NOMO-1 treated with DMSO at 0.1 percent for 48 hours (cell line): ENCODE results near the gene ZFR2.

Experiments used
- DNase-seq: peaks from one replicate; lab custom pipeline; 2025; ENCODE audit not compliant: unreplicated experiment; lab: John Stamatoyannopoulos, UW

ZFR2 gene

DNA sequence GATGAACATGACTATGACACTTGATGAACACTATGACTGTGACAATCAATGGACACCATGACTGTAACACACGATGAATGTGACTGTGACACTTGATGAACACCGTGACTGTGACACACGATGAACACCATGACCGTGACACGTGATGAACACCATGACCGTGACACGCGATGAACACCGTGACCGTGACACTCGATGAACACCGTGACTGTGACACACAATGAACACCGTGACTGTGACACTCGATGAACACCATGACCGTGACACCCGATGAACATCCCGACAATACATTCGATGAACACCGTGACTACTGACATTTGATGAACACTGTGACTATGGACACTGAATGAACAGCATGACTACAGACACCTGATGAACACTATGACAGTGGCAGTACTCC lies 30.9 kb downstream of the ZFR2 start:
- DNase-seq: no peak

DNA sequence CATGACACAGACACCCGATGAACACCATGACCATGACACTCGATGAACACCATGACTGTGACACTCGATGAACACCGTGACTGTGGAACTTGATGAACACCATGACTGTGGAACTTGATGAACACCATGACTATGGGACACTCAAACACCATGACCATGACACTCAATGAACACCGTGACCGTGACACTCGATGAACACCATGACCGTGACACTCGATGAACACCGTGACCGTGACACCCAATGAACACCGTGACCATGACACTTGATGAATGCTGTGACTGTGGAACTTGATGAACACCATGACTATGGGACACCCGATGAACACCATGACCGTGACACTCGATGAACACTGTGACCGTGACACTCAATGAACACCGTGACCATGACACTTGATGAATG lies 31.5 kb downstream of the ZFR2 start:
- DNase-seq: no peak

DNA sequence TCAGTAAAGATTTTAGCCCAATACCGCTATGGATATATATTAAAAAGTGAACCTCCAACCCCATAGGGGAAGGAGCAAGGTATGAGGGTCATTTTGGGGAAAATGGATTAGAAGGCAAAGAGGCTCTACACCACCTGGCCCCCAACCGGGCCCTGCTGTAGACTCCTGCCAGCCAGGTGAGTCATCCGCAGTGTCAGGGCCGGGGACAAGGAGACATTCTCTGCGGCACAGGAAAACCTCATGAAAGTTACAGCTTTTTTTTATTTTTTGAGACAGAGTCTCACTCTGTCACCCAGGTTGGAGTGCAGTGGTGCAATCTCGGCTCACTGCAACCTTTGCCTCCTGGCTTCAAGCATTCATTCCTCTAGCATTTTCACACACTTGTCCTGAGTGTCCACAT lies 32.0 kb downstream of the ZFR2 start:
- no peak for DNase-seq

DNA sequence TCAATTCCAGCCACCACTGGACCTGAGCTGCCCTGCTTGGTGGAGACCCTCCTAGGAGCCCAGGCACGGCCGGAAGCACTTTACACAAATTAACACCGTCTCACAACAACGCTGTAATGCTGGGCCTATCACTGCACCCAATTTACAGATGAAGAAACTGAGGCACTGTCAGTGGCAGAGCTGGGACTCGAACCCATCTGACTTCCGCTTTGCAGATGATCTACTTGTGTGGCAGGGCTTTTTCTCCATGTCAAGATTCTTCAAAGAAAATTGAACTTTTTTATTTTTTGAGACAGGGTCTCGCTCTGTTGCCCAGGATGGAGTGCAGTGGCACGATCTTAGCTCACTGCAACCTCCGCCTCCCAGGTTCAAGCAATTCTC lies 33.8 kb downstream of the ZFR2 start:
- no peak for DNase-seq

DNA sequence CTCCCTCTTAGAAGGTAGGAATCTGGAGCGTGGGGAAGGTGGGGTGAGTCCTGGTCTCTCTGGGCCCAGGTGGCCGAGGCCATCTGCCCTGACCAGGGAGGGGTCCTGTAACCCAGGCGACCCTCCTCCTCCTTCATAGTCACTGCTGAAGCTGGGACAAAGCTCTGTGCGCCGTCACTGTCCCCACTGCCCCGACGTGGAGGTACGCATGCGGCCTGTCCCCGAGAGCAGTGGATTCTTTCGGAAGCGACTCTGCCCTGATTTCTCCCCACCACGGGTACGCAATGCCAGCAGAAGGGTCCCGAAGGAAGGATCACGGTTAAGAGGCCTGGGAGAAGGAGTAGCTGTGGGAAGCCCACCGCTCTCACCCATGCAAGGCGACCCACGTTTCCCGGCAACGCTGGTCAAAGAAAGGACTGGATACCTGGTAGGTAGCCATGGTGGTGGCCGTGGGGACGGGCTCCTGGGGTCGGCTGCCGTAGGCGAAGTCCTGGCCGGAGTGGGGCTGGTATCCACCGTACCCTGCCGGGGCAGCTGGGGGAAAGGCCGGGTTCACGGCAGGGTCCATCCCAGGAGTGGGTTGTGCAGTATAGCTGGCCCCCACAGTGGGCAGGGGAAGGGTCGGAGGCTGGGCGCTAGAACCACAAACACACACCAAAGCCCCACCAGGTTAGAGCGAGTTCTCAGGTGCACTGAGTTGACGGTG lies 34.3 kb downstream of the ZFR2 start:
- DNase-seq: no peak

DNA sequence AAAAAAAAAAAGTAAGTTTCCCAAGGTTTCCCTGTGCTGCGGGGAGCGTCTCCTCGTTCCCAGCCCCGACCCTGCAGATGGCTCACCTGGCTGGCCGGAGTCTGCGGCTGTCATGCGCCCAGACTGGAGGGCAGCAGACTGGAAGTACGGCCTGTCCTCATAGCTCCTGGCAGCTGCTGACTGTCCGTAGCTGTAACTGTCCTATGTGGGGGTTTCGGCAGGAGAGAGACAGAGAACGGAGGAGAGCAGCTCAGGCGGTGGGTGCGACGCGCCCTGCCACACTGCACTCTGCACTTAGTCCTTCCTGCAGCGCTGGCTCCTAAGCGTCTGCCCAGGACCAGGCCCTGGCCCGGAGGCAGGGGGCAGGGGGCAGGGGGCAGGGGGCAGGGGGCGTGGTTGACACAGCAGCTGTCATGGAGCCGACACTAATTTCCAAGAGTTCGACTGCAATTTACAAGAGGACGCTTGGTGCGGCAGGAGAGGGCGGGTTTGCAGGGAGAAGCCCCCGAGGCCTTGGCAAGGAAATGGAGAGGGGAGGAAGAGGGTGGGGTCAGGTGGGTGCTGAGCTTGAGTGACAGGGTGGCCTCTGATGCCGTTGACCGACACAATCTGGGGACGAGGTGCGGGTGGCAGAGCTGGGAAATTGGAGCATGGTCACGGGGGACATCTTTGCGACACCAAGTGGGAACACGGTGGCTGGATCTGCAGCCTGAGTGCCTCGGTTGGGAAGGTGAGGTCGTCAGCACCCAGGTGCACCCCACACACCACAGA lies 35.1 kb downstream of the ZFR2 start:
- no peak for DNase-seq

DNA sequence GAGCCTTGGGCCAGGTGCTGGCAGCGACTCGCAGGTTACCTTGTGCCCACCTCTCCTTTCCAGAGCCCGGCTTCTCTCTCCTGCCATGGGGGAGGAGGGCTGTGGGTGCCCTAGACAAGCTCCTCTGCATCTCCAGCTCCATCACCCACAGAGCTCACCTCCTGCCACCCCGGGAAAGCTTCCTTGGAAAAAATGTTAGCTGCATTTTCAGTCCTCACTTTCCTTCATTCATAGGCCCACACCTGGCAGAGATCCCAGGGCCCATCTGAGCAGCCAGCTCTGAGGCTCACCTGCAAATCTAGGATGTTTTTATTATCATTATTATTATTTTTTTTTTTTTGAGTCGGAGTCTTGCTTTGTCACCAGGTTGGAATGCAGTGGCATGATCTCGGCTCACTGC lies 36.8 kb downstream of the ZFR2 start:
- no peak for DNase-seq

DNA sequence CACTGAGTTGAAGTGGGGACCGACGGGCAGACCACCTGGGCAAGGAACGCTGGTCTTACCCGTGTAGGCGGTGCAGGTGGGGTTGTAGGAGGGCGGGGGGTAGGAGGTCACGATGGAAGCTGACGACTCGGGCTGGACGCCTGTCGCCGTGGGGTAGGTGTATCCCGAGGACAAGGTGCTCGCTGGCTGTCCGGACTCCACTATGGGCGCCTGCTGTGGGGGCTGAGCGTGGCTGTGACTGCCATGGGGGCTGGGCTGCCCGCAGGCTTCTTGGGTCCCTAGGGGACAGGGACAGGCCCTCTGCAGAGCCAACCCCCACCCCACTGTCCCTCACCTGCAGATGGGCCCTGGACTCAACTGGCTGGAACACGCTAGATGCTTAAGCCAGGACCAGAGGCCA lies 37.2 kb downstream of the ZFR2 start:
- no peak for DNase-seq

DNA sequence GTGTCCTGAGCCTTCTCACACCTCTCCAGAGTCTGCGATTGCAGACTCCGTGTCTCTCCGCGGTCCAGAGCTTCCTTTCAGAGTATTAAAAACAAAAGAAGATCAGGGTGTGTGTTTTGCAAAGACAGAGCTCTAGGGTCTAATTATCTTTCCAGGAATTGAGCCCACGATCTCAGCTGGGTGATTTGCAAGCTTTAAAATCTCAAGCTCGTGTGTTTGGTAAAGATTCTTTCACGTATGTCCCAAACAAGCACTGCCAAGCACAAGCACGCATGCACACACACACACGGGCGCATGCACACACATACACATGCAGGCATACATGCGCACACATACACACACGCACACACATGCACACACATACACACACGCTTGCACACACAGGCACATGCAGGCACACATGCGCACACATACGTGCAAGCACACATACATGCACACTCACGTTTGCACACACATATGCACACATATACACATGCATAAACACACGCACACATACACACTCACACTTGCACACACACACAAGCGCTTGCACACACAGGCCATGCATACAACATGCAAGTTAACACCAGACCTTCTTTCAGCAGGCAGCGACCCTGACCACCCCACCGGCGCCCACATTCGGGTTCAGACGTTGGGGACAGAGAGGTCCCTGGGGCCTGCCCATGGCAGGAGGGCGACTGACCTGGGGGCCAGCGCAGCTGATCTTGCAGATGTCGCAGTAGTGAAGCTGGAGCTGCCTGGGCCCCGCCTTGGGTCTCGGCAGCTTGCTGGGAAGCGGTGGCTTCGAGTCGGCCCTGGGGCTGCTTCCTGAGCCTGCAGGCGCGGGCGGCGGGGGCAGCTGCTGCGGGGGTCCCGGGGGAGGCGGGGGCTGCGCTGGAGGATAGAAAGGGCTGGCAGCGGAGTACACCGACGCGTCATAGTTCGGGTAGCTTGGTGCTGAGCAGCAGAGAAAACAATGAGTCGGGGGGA lies 37.9 kb downstream of the ZFR2 start:
- no peak for DNase-seq

DNA sequence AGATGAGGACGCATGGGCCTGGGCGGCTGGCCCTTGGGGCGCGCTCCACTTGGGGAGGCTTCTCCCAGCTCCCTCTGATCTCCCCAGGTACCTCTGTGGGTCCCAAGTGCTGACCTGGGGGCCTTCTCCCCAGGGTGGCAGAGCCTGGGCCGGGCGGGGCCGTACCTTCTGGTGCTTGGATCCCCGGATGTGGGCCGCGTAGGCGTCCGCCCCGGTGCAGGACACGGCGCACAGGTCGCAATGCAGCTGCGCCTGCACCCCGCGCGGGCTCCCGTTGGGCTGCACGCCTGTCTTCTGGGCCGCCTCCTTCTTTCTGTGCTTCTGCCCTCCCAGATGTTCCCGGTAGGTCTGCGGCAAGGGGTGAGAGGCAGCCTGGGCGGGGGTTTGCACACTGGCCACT lies 41.5 kb downstream of the ZFR2 start:
- no peak for DNase-seq

DNA sequence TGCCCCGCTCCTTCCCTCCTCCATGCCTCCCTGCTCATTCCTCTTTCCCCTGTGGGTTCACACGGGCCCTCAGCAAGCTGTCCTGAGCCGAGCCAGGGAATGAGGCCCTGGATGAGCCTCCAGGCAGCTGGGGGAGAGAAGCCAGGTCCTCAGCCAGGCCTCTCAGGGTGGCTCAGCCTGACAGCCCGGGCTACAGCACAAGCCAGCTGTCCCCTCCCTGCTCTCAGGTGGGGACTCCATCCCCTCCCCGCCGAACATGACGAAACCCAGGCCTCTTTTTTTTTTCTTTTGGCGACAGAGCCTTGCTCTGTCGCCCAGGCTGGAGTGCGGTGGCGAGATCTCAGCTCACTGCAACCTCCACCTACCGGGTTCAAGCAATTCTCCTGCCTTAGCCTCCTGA lies 42.7 kb downstream of the ZFR2 start:
- no peak for DNase-seq

DNA sequence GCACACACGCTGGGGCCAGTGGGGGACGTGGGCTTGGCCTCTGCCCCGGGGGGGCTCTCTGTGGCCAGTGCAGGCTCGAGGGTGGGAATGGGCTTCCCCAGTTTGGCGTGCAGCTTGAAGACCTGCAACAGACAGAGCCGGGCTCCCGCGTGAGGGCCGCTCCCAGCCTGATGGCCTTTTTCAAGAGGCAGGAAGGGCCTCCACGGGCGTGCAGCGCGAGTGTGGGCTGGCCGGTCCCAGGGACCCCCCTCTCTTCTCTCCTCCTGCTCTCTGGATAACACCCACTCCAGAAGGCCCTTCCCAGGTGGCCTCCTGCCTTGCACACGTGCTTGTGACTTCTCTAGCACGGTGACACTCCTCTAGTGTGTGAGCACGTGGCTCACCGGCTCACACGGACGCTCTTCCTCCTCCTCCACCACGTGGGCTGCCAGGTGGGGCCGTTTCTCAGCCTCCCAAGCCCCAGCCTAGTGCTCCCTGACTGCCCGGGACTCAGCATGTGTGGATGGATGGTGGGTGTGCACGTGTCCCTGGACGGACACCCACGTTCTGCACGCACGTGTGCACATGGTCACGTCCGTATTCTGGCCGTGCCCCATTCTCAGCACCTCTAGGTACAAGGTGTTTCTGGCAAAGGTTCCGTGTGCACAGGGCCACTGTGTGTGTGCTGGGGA lies 43.4 kb downstream of the ZFR2 start:
- DNase-seq: no peak

DNA sequence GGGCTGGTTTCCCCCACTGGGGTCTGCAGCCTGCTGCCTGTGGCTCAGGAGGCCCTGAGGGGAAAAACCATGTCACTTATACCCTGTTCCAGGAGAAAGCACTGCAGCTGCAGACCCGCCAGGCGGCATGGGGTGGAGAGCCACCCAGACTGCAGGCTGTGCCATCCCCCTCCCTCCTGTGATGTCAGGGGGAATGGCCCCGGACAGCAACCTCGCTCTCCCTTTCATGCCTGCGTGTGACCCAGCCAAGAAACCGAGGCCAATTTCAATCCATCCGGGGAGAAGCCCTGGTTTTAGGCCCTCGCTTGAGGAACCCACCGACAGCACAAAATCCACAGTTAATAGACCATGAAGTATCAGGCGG lies 45.5 kb downstream of the ZFR2 start:
- no peak for DNase-seq

DNA sequence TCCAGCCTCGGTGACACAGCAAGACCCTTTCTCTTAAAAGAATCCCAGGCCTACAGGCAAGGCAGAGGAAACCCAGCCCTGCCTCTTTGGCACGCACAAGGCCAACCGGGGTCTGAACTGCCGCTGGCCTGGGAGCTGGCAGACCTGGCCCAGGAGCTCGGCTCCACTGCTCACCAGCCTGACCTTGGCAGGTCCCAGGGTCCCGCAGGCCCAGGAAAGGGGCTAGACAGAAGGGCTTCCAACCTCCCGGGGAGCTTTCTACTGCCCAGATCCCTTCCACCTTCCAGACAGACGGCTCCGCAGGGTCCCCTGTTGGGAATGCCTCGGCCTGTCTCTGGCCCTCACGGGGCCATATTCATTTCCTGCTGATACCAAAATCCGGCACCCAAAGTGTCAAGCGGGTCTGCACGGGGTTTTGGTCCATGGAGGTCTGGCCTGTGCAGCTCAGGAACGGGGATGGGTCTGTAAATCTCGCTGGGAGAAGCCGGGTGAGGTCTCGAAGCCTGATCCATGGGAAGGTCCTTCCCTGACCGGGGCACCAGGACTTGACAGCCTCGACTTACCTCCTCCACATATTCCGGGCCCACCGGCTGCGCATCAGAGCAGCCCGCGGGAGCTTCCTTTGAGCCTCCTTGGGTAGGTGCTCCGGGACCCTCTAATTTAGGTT lies 46.0 kb downstream of the ZFR2 start:
- no peak for DNase-seq

DNA sequence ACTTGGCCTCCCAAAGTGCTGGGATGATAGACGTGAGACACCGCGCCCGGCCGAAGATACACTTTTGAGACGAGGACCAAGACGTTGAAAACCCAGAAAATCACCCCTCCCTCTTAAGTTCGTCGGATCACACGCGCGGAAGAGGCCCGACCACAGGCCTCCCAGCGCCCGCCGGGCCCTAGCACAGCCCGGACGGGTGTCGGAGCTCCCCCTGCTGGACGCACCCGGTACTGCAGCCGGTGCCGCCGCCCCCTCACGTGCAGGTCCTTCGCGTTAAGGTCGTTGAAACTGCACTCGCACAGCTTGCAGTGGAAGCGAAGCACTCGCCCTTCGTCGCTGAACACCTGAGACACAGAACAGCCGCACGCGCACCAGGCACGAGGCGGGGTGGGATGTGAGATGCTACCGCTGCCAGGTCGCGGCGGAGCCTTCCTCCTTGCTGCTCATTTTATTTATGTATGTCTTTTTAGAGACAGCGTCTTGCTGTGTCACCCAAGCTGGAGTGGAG lies 46.9 kb downstream of the ZFR2 start:
- peak; percentile 72 for DNase-seq

DNA sequence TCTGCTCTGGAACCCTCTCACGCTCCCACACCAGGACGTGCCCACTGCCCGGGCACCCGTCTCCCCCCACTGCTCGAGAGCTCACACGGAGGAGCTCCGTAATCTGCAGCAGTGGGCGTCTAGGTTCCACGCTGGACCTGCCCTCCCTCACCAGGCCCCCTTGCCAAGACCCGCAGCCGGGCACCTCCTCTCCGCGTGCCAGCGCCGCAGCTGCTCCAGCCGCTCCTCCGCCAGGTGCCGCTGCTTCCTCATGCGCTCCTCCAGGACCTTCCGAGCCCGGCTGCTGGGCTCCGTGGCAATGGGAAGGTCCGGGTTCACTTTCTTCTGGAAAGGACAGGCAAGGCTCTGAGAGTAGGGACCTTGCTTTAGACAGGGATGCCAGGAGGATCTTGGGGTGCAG lies 47.7 kb downstream of the ZFR2 start:
- no peak for DNase-seq

DNA sequence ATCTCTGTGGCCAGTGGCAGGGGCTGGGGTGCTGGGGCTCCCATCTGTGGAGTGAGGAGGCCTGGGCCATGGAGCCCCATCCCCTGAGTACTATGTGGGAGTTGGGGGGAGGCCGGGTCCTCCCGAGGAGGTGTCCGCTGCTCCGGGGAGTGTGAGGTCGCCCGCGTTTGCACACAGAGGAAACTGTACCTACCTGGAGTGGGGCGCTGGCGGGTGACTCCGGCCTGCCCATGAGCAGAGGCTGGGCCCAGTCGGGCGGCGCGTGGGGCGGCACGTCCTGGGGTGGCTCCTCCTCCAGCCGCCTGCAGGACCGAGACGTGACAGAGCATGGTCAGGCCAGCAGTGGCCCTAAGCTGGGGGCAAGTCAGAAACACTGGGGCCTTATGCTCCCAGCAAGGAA lies 48.8 kb downstream of the ZFR2 start:
- no peak for DNase-seq

DNA sequence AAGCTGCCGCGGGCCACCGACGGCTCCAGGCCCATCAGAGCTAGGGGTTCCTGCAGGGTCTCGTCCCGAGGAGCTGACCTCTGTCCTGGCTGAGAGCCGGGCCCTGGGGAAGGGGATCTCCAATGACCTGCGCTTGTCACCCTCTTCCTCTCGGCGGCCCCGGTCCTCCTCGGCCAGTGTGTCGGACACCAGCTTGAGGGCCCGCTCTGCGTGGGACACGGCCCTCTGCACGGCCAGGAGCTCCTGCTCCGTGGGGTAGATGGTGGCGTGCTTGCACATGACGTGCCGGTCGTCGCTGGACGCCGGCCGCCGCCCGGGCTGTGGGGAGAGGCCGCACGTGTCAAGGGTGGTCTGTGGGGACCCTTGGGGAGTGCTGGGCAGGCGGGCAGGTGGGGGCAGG lies 49.9 kb downstream of the ZFR2 start:
- no peak for DNase-seq

DNA sequence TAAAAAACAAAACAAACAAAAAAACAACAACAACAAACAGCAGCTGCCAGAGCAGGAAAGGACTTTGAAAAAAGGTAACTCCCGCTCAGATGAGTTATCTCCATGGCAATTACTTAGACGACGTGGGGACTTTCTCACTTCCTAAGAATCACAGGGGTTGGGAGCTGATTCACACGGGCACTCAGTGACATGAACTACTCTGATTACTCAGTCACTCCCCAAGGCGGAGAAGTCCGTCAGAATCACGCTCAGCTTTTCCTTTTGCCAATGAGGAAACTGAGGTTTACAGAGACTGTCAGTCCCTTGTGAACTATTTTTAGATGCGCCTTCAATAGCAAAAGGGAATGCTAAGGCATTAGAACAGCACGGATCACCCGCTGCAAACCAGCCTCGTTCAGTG lies 50.4 kb downstream of the ZFR2 start:
- peak; percentile 23 for DNase-seq

DNA sequence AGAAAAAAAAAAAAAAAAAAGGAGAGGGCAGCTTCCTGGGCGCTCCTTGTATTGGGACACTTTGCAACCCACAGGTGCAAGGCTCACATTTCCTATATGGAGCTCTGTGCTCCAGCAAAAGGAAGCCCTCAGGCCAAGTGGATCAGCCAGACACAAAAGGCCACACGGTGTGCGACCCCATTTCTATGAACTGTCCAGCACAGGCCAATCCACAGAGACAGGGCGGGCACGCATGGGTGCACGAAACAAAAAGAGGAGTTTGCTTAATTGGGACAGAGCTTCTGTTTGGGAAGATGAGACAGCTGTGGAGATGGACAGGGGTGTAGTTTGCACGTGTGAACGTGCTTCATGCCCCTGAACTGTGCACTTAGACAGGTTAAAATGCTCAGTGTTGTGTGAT lies 51.1 kb downstream of the ZFR2 start:
- no peak for DNase-seq
